OCI-LY1 (cell line): ENCODE data around the gene TBX21.

Source experiments
- H2AFZ ChIP-seq: fragments of 200-600 bp; sonication (generic), shearing (Covaris generic); 2 replicates; pipeline ENCODE4 v1.6.0; 2014; ENCODE audit warnings: antibody characterized with exemption, mild to moderate bottlenecking, low read length
- H3F3A ChIP-seq: fragments of 200-600 bp; sonication (generic), shearing (Covaris generic); 2 replicates; pipeline ENCODE4 v1.6.0; 2014; ENCODE audit warnings: mild to moderate bottlenecking, antibody characterized with exemption, low read length, moderate library complexity; ENCODE audit not compliant: insufficient read depth
- H3K27ac ChIP-seq: fragments of 200-600 bp; sonication (generic); 2 replicates; pipeline ENCODE4 v1.5.1; 2014; ENCODE audit warnings: low read length, mixed run types, mild to moderate bottlenecking, low read depth; ENCODE audit not compliant: poor library complexity, severe bottlenecking
- H3K27me3 ChIP-seq: fragments of 200-600 bp; sonication (generic); 2 replicates; pipeline ENCODE4 v1.6.0; 2014; ENCODE audit warnings: antibody characterized with exemption, mild to moderate bottlenecking, low read length, moderate library complexity; ENCODE audit not compliant: insufficient read depth
- H3K36me3 ChIP-seq: fragments of 200-600 bp; sonication (generic); 2 replicates; pipeline ENCODE4 v1.6.1; 2014; ENCODE audit warnings: mild to moderate bottlenecking, antibody characterized with exemption, low read length, moderate library complexity, mixed read lengths; ENCODE audit not compliant: insufficient read depth
- H3K4me1 ChIP-seq: fragments of 200-600 bp; sonication (generic); 2 replicates; pipeline ENCODE4 v1.5.1; 2014; ENCODE audit warnings: mild to moderate bottlenecking, low read length, moderate library complexity; ENCODE audit not compliant: insufficient read depth, severe bottlenecking
- H3K4me2 ChIP-seq: fragments of 200-600 bp; sonication (generic), shearing (Covaris generic); 2 replicates; pipeline ENCODE4 v1.6.1; 2014; ENCODE audit warnings: low read length
- H3K4me3 ChIP-seq: fragments of 200-600 bp; sonication (generic); 2 replicates; pipeline ENCODE4 v1.5.1; 2014; ENCODE audit warnings: low read length, low read depth, mild to moderate bottlenecking, mixed read lengths; ENCODE audit not compliant: poor library complexity, severe bottlenecking
- H3K79me2 ChIP-seq: fragments of 200-600 bp; shearing (Covaris generic); 2 replicates; pipeline ENCODE4 v1.6.1; 2016; ENCODE audit warnings: mixed run types, low read length, mixed read lengths; ENCODE audit not compliant: insufficient read depth
- H3K9ac ChIP-seq: fragments of 200-600 bp; sonication (generic), shearing (Covaris generic); 2 replicates; pipeline ENCODE4 v1.6.1; 2014; ENCODE audit warnings: mild to moderate bottlenecking, low read length, mixed read lengths
- H3K9me2 ChIP-seq: fragments of 200-600 bp; sonication (generic), shearing (Covaris generic); 2 replicates; pipeline ENCODE4 v1.6.1; 2014; ENCODE audit warnings: low read depth, mild to moderate bottlenecking, low read length, mixed read lengths
- H3K9me3 ChIP-seq: fragments of 200-600 bp; shearing (Covaris generic); 2 replicates; pipeline ENCODE4 v1.6.1; 2014; ENCODE audit warnings: low read length, mixed read lengths
- H4K20me1 ChIP-seq: fragments of 200-600 bp; sonication (generic), shearing (Covaris generic); 2 replicates; pipeline ENCODE4 v1.6.0; 2016; ENCODE audit warnings: mild to moderate bottlenecking, low read length; ENCODE audit not compliant: insufficient read depth
- CTCF ChIP-seq: fragments of 200-600 bp; sonication (generic), shearing (Covaris generic); IDR thresholded peaks from 2 replicates; pipeline ENCODE4 v1.5.1; 2017; ENCODE audit warnings: mild to moderate bottlenecking, antibody characterized with exemption, low read length, moderate library complexity, mixed read lengths
- EZH2 ChIP-seq: fragments of 200-600 bp; sonication (generic), shearing (Covaris generic); IDR thresholded peaks from 2 replicates; pipeline ENCODE4 v1.8.0; 2017; ENCODE audit warnings: borderline replicate concordance, mixed run types, mild to moderate bottlenecking, antibody characterized with exemption, low read length, moderate library complexity, mixed read lengths

TBX21 gene

DNA sequence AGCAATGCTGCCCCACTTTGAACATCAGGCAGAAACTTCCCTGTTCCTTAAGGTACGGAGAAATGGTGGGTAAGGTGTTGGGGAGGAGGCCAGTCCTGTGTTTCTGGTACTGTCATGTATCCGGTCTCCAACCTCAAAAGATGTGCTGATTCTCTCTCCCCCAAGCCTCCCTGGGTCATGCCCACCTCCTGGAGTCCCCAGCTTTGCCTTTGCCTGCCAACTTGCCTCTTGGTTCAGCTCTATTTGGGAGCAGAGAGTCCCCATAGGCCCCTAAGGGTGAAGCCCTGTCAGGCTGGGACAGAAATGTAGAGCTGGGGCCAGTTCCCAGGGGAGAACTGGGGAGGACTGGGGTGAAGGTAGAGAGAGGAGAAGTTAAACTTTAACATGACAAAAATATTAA lies 1.6 kb upstream of the TBX21 start:
- Histone ChIP-seq H3K9ac (no peak overlapping the region), H3K36me3 (no peaks in the 10 kb centered on the region), H3K9me2 (no peaks in the 10 kb centered on the region), H3K4me2 (no peak overlapping the region), H3F3A (no peaks in the 10 kb centered on the region), H3K4me1 (peaks cover 11% of the 10 kb centered on the region), H3K79me2 (no peaks in the 10 kb centered on the region), H3K27ac (no peak overlapping the region), H3K27me3 (no peaks in the 10 kb centered on the region; the same call in 1 of the 2 replicates), H3K4me3 (no peak overlapping the region), H3K9me3 (no peaks in the 10 kb centered on the region), H4K20me1 (no peaks in the 10 kb centered on the region), H2AFZ (no peak overlapping the region)
- TF ChIP-seq EZH2 (no peak), CTCF (no peak)

- H3K36me3 ChIP-seq: no peaks in the 10 kb centered on the region
- H3K9me3 ChIP-seq: no peaks in the 10 kb centered on the region
- H3K9me2 ChIP-seq: no peaks in the 10 kb centered on the region
- H3K4me1 ChIP-seq: peaks cover 11% of the 10 kb centered on the region
- no peaks in the 10 kb centered on the region for H4K20me1 ChIP-seq
- H3K9ac ChIP-seq: no peak overlapping the region
- peak overlapping the region; percentile 55; the same call in 1 of the 2 replicates for H3K4me2 ChIP-seq
- H3K4me3 ChIP-seq: no peak overlapping the region
- H3K27me3 ChIP-seq: no peaks in the 10 kb centered on the region; the same call in 1 of the 2 replicates
- H2AFZ ChIP-seq: no peak overlapping the region
- no peaks in the 10 kb centered on the region for H3K79me2 ChIP-seq
- no peak overlapping the region for H3K27ac ChIP-seq
- TF ChIP-seq EZH2: no peak
- TF ChIP-seq CTCF: no peak
- H3F3A ChIP-seq: no peaks in the 10 kb centered on the region
Observed at GRCh38 chr17:47732399-47733046, 513 bp upstream of the TBX21 start.

- Histone ChIP-seq H3K9me3 (no peaks in the 10 kb centered on the region), H3K36me3 (no peaks in the 10 kb centered on the region), H3K4me3 (peak overlapping the region; percentile 37), H3K27ac (no peak overlapping the region), H3F3A (no peaks in the 10 kb centered on the region), H3K9ac (no peak overlapping the region), H3K9me2 (no peaks in the 10 kb centered on the region), H3K4me2 (peak overlapping the region; percentile 55), H2AFZ (no peak overlapping the region), H3K27me3 (no peaks in the 10 kb centered on the region; the same call in 1 of the 2 replicates), H4K20me1 (no peaks in the 10 kb centered on the region), H3K4me1 (peaks cover 11% of the 10 kb centered on the region), H3K79me2 (no peaks in the 10 kb centered on the region)
- TF ChIP-seq CTCF: no peak
Observed at GRCh38 chr17:47733674-47734410, 806 bp downstream of the TBX21 start.
